Lung (tissue), 12 donors: ENCODE results near the gene MLF2. TPM values are rescaled to one million over a fixed set of nuclear protein-coding genes. Genes with fewer than 3 reads are reported as not detected.

Experiments used
- ATAC-seq: fragments of 200-7000 bp; cut with Tn5 transposase; one replicate; pipeline ENCODE4 v1.9.1; 2020; ENCODE audit warnings: moderate number of reproducible peaks; ENCODE audit not compliant: insufficient read depth, low FRiP score
- DNase-seq, 3 donors: peaks; one replicate each; pipeline ENCODE4 v3.0.0-alpha.2; 2013 to 2017
- H3K27ac ChIP-seq, 2 donors: one replicate each; pipeline ENCODE4 v1.5.1; 2013; ENCODE audit warnings: mild to moderate bottlenecking in 2 of 2, moderate library complexity in 2 of 2, control low read depth in 1 of 2, inconsistent platforms in 1 of 2, low read depth in 1 of 2, low read length in 1 of 2
- H3K27me3 ChIP-seq, 3 donors: one replicate each; pipeline ENCODE4 v1.5.1; 2013; ENCODE audit warnings: low read length in 2 of 3; ENCODE audit not compliant: control insufficient read depth in 3 of 3, insufficient read depth in 3 of 3
- H3K36me3 ChIP-seq, 4 donors: one replicate each; pipeline ENCODE4 v1.5.1; 2013; ENCODE audit warnings: low read length in 4 of 4, mild to moderate bottlenecking in 1 of 4, moderate library complexity in 1 of 4; ENCODE audit not compliant: control insufficient read depth in 4 of 4, insufficient read depth in 4 of 4
- H3K4me1 ChIP-seq, 5 donors: one replicate each; pipeline ENCODE4 v1.5.1; 2013; ENCODE audit warnings: low read length in 5 of 5, mild to moderate bottlenecking in 2 of 5, moderate library complexity in 1 of 5; ENCODE audit not compliant: control insufficient read depth in 5 of 5, insufficient read depth in 5 of 5
- H3K4me3 ChIP-seq: one replicate; pipeline ENCODE4 v1.5.1; 2013; ENCODE audit warnings: mild to moderate bottlenecking, control low read depth, moderate library complexity
- H3K9ac ChIP-seq, 2 donors: one replicate each; pipeline ENCODE4 v1.5.1; 2013; ENCODE audit warnings: low read length in 2 of 2, control low read depth in 1 of 2; ENCODE audit not compliant: insufficient read depth in 1 of 2
- H3K9me3 ChIP-seq, 4 donors: one replicate each; pipeline ENCODE4 v1.5.1; 2013; ENCODE audit warnings: low read length in 3 of 4, mild to moderate bottlenecking in 1 of 4, moderate library complexity in 1 of 4; ENCODE audit not compliant: control insufficient read depth in 4 of 4, insufficient read depth in 3 of 4
- CTCF ChIP-seq: IDR thresholded peaks from 2 replicates; pipeline ENCODE4 v1.5.1; 2012; ENCODE audit warnings: mild to moderate bottlenecking; ENCODE audit errors: control extremely low read depth, extremely low read depth
- WGBS, 2 donors: extraction: QIAGEN DNeasy Blood & Tissue Kit; methylation state at CpG; one replicate each; pipeline ENCODE4 v1.1.7; 2013; 5-methylcytosine and 5-hydroxymethylcytosine counted together
- polyA plus RNA-seq, 2 donors: library from polyadenylated mRNA; stranded (reverse); fragments of 200-250 nt; gene quantifications; one replicate each; pipeline ENCODE4 v1.2.1, GENCODE V29; 2013
- total RNA-seq, 2 donors: library from RNA; depleted of rRNA in 1 of 2; stranded (reverse); fragments of >200 nt in 1 of 2; gene quantifications; one replicate each; pipeline ENCODE4 v1.2.1, GENCODE V29; 2014 to 2021
- donor health status: control.
- donor health status: control.
- donor health status: Bipolar disorder and iron deficiency.
- donor health status: healthy.
- donor health status: DM: yes; HTN: yes; CAD: no.

The MLF2 gene
- total and polyA plus RNA-seq, 4 donors: 95.9 to 171 (median 164) TPM

DNA sequence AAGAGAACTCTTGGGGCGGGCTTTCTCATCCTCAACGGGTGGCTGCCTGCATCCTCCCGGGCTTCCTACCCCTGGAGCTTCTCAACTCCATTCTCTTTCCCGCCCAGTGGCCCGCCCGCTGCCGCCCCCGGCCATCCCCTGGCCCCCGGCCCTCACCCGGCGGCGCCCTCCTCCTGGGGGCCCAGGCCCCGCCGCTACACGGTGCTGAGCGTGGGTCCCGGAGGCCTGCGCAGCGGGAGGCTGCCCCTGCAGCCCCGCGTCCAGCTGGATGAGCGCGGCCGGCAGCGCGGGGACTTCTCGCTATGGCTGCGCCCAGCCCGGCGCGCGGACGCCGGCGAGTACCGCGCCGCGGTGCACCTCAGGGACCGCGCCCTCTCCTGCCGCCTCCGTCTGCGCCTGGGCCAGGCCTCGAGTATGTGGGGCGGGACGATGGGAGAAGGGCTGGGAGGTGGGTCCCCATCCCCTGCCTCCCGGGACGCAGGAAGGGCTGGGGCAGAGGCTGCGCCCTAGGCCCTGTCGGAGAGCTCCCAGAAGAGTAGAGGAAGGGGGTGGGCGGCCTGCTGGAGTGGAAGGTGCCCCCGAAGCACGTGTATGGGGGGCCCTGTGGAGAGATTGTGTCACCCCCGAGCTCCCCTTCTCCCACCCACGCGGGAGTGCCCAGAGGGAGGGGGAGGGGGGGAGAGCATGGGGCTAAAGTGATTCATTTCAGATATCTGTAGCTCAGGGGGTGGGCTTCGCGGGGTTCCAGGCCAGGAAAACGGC, 20.8 kb upstream of the MLF2 start:
- Histone ChIP-seq H3K9me3 (peaks cover 0 to 2% (median 0%) of the 10 kb centered on the region in 4 donors), H3K27me3 (peaks cover 0 to 2% (median 0%) of the 10 kb centered on the region in 3 donors), H3K27ac (no peak overlapping the region), H3K4me1 (peaks cover 0 to 38% (median 15%) of the 10 kb centered on the region in 5 donors), H3K4me3 (no peak overlapping the region), H3K9ac (no peak overlapping the region), H3K36me3 (peaks cover 0 to 23% (median 14%) of the 10 kb centered on the region in 4 donors)
- DNase-seq: peak in 1 of 3 donors; percentile 29
- 25 to 49% methylated on average over 47 to 60 of the region's 60 CpGs for WGBS, 2 donors
- no peak for TF ChIP-seq CTCF
- no peak for ATAC-seq

- Histone ChIP-seq H3K36me3 (peaks cover 0 to 23% (median 14%) of the 10 kb centered on the region in 4 donors), H3K4me1 (peaks cover 5 to 39% (median 17%) of the 10 kb centered on the region in 5 donors), H3K9ac (no peak overlapping the region), H3K27ac (no peak overlapping the region), H3K9me3 (peaks cover 0 to 2% (median 0%) of the 10 kb centered on the region in 4 donors), H3K4me3 (no peak overlapping the region), H3K27me3 (peaks cover 0 to 2% (median 0%) of the 10 kb centered on the region in 3 donors)
- no peak for DNase-seq
- no peak for TF ChIP-seq CTCF
- 76 to 81% methylated on average over 19 to 21 of the region's 21 CpGs for WGBS, 2 donors
- no peak for ATAC-seq
These were observed 20.0 kb upstream of the MLF2 start for GRCh38 chr12:6772726-6773589.

DNA sequence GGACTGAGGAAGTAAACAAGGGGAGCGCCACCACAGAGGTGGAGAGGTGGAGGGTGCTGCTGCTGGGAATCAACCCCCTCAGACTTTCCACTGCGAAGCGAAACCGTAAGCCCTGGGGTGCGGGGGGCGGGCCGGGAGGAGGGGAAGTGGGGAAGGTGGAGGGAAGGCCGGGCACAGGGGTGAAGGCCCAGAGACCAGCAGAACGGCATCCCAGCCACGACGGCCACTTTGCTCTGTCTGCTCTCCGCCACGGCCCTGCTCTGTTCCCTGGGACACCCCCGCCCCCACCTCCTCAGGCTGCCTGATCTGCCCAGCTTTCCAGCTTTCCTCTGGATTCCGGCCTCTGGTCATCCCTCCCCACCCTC, 19.4 kb upstream of the MLF2 start, which contains the start of gene LAG3:
Gene LAG3 (plus strand): TSS at position 190 of the 365 bp plus-strand sequence. CDS start 333 bp downstream, outside the sequence.
- Histone ChIP-seq H3K4me3 (no peak within 1 kb of the TSS), H3K27me3 (peaks cover 0 to 2% (median 0%) of the 10 kb centered on the region in 3 donors), H3K36me3 (peaks cover 0 to 28% (median 14%) of the 10 kb centered on the region in 4 donors), H3K9me3 (peaks cover 0 to 2% (median 0%) of the 10 kb centered on the region in 4 donors), H3K27ac (peak within 1 kb of the TSS in 1 of 2 donors; percentile 34), H3K4me1 (peaks cover 7 to 39% (median 17%) of the 10 kb centered on the region in 5 donors), H3K9ac (no peak within 1 kb of the TSS)
- ATAC-seq: no peak
- no peak for TF ChIP-seq CTCF
- no peak for DNase-seq
- 36 to 47% methylated on average over 11 to 15 of the region's 15 CpGs for WGBS, 2 donors
